Measurements from ENCODE around the gene PPP1R14C. TPM values are rescaled to one million over a fixed set of nuclear protein-coding genes. Genes with fewer than 3 reads are reported as not detected.

PPP1R14C gene
- total and polyA plus RNA-seq, 2 experiments from 2014 or later: 1.1 to 1.4 TPM

- H3K4me3 Mint-ChIP-seq: no peak overlapping the region
- H4K20me1 ChIP-seq (replicated peaks; ENCODE audit: insufficient read depth): no peaks in the 10 kb centered on the region
Measured at GRCh38 chr6:150252714-150253444, 110.0 kb downstream of the PPP1R14C start.

More at GRCh38 chr6:150252714-150253444, 110.0 kb downstream of the PPP1R14C start:
- H3K36me3 Mint-ChIP-seq (ENCODE audit: low read depth): peaks cover under 1% of the 10 kb centered on the region; the same call in 1 of the 3 replicates
- Histone ChIP-seq H3K27me3 (ENCODE audit: insufficient read depth) (no peaks in the 10 kb centered on the region), H2AFZ (no peak overlapping the region), H3K27ac (ENCODE audit: low read depth) (no peak overlapping the region), H3K4me1 (ENCODE audit: insufficient read depth) (no peaks in the 10 kb centered on the region), H3K4me3 (no peak overlapping the region), H3F3A (replicated peaks; ENCODE audit: low read depth) (no peaks in the 10 kb centered on the region), H3K9me2 (ENCODE audit: insufficient read depth) (peaks cover 17% of the 10 kb centered on the region; the same call in 1 of the 2 replicates), H3K4me2 (no peak overlapping the region), H3K36me3 (ENCODE audit: insufficient read depth) (no peaks in the 10 kb centered on the region), H3K79me2 (replicated peaks; ENCODE audit: insufficient read depth) (no peaks in the 10 kb centered on the region)
- TF ChIP-seq ZNF462 (CRISPR knock-in tag; IDR thresholded peaks at IDR 0.05) (no peak), ZNF114 (CRISPR knock-in tag; IDR thresholded peaks at IDR 0.05) (no peak), EZH2 (IDR thresholded peaks at IDR 0.05; ENCODE audit: low read depth, unreplicated experiment) (no peak), ZNF331 (CRISPR knock-in tag; IDR thresholded peaks at IDR 0.05; ENCODE audit: low read depth) (no peak), CREB1 (CRISPR knock-in tag; IDR thresholded peaks at IDR 0.05; ENCODE audit: low read depth) (no peak), EZH2phosphoT487 (IDR thresholded peaks at IDR 0.05; ENCODE audit: unreplicated experiment) (no peak), REST (IDR thresholded peaks at IDR 0.05; ENCODE audit: unreplicated experiment) (no peak)
- no peak overlapping the region for H3K27ac Mint-ChIP-seq
- peaks cover 11% of the 10 kb centered on the region; the same call in 2 of the 3 replicates for H3K4me1 Mint-ChIP-seq
- no peaks in the 10 kb centered on the region for H3K27me3 Mint-ChIP-seq (ENCODE audit: insufficient read depth, low read depth, poor library complexity)
- no peak for ATAC-seq
- peaks cover 6% of the 10 kb centered on the region; the same call in 1 of the 3 replicates for H3K9me3 Mint-ChIP-seq
- no peak for DNase-seq (ENCODE audit: low spot score)
